ENCODE results near the gene CNGA3. TPM values are rescaled to one million over a fixed set of nuclear protein-coding genes. Genes with fewer than 3 reads are reported as not detected.
"Not testable (repeated sequence)": the region's sequence is repeated elsewhere in the genome, so short reads cannot be mapped to it uniquely, and the experiment has no call there.

Gene CNGA3
- total and polyA plus RNA-seq, 7 donors: 0.47 to 8.6 (median 4.3) TPM; not detected in 2

DNA sequence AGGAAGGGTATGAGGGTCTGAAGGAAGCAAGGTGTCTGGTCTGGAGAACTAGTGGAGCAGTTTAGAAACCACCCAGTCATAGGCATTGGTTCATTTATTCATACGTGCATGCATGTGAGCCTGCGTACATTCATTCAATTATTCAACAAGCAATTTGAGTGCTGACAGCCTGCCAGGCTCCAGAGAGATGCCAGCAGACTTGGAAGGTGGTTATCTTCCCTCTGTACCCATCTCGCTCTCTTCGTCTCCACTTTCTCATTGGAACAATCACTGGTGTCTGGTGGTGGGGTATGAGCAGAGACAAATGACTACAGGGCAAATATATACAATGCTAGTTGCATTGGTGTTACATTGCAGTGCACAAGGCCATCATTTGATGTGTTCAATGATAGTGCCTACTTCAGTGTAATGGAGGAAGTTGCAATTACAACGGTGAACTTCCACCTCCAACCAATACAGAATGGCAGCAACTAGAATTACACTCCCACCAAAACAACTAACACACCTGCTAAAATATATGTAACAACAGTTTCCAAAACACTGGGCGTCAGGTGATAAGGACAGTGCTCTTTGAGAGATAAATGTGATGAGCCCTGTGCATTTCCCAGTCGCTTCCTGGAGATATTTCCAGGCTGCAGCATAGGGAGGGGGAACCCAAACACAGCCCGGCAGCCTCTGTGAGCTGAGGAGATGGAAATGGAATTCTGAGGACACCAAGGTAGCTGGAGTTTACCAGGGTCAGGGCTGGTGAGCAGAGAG is 32.6 kb upstream of the CNGA3 start:
- no peaks in the 10 kb centered on the region for H3K36me3 ChIP-seq
- no peak overlapping the region for H3K27ac ChIP-seq
- no peaks in the 10 kb centered on the region for H3K4me1 ChIP-seq
- DNase-seq: no peak
- TF ChIP-seq, protein P1, sequence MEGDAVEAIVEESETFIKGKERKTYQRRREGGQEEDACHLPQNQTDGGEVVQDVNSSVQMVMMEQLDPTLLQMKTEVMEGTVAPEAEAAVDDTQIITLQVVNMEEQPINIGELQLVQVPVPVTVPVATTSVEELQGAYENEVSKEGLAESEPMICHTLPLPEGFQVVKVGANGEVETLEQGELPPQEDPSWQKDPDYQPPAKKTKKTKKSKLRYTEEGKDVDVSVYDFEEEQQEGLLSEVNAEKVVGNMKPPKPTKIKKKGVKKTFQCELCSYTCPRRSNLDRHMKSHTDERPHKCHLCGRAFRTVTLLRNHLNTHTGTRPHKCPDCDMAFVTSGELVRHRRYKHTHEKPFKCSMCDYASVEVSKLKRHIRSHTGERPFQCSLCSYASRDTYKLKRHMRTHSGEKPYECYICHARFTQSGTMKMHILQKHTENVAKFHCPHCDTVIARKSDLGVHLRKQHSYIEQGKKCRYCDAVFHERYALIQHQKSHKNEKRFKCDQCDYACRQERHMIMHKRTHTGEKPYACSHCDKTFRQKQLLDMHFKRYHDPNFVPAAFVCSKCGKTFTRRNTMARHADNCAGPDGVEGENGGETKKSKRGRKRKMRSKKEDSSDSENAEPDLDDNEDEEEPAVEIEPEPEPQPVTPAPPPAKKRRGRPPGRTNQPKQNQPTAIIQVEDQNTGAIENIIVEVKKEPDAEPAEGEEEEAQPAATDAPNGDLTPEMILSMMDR (IDR thresholded peaks at IDR 0.05): no peak
- no peak for TF ChIP-seq POLR2A (IDR thresholded peaks at IDR 0.05)
- TF ChIP-seq POLR2AphosphoS5 (IDR thresholded peaks at IDR 0.05): no peak
- no peak for TF ChIP-seq EP300 (IDR thresholded peaks at IDR 0.05)
- no peaks in the 10 kb centered on the region for H3K27me3 ChIP-seq
- intact Hi-C loops (cut with DNase I): no loop called here
- no peaks in the 10 kb centered on the region for H3K9me3 ChIP-seq
- no peak overlapping the region for H3K4me3 ChIP-seq
- whole genome bisulfite sequencing, 2 donors: 84 to 85% methylated on average over 8 of the region's 8 CpGs

DNA sequence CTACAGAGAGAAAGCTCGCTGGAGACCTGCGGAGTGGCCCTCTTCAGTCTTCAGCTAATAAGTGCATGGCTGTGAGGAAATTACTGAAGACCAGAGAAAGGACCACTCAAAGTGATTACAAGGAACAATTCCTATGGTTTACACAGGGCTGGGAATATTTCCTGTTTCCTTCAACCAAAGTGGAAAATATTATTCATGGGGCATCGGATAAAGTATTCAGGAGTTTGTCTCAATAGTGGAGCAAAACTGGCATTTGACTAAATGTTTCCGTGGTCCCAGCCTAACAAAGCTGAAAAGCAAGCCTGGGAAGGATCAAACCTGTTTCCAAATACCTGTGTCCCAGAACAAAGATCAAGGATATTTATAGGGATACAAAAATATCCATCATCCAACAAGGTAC is 32.0 kb upstream of the CNGA3 start:
- no peak overlapping the region for H3K4me3 ChIP-seq
- no peaks in the 10 kb centered on the region for H3K36me3 ChIP-seq
- H3K27me3 ChIP-seq: no peaks in the 10 kb centered on the region
- 84 to 92% methylated on average over 4 of the region's 4 CpGs for WGBS, 2 donors
- H3K27ac ChIP-seq: no peak overlapping the region
- intact Hi-C loops (cut with DNase I): no loop called here
- TF ChIP-seq, protein P1 (IDR thresholded peaks at IDR 0.05): no peak
- no peak for TF ChIP-seq POLR2A (IDR thresholded peaks at IDR 0.05)
- no peak for TF ChIP-seq EP300 (IDR thresholded peaks at IDR 0.05)
- TF ChIP-seq POLR2AphosphoS5 (IDR thresholded peaks at IDR 0.05): no peak
- no peaks in the 10 kb centered on the region for H3K9me3 ChIP-seq
- no peaks in the 10 kb centered on the region for H3K4me1 ChIP-seq
- no peak for DNase-seq

DNA sequence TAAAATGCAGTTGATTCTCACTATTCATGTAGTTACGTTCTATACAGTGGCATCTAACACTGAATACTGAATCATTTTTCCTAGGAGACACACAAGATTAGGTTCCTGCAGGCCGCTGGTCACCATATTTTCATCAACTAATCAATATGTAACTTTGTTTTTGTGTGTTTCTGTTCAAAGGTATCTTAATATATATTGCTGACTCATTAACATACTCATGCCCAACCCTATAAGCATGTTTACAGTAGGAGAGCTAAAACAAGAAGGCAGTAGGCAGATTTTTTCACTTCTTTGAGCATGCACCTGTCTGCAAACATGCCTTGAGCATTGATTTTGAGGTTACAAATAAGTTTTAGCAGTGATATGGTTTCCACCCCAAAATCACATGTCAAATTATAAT is 30.3 kb upstream of the CNGA3 start:
- Histone ChIP-seq H3K27me3 (no peaks in the 10 kb centered on the region), H3K9me3 (peaks cover 0 to 9% (median 1%) of the 10 kb centered on the region in 4 donors), H3K36me3 (no peaks in the 10 kb centered on the region), H3K4me1 (no peaks in the 10 kb centered on the region), H3K27ac (no peak overlapping the region), H3K4me3 (no peak overlapping the region)
- DNase-seq: no peak
- 91 to 94% methylated on average over 2 of the region's 2 CpGs for WGBS, 2 donors
- TF ChIP-seq EP300 (IDR thresholded peaks at IDR 0.05) (no peak), POLR2A (IDR thresholded peaks at IDR 0.05) (no peak), POLR2AphosphoS5 (IDR thresholded peaks at IDR 0.05) (no peak)
- TF ChIP-seq, protein P1 (IDR thresholded peaks at IDR 0.05): no peak
- intact Hi-C loops (cut with DNase I): no loop called here

DNA sequence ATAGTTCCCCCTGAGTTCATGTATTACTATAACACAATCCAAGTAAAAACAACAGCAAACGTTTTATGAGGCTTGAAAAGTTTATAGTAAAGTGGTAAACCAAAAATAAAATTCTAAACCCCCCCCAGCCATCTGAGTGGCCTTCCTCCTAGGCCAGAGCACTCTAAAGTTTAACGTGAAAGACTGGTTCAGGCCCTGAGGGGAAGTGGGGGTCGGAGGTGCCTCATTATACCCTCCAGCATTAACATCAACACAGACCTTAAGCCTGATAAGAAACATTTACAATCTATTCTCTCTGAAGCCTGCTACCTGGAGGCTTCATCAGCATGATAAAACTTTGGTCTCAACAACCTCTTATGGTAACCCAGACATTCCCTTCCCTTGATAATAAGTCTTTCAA is 29.0 kb upstream of the CNGA3 start:
- Histone ChIP-seq H3K27ac (no peak overlapping the region), H3K4me1 (no peaks in the 10 kb centered on the region), H3K27me3 (no peaks in the 10 kb centered on the region), H3K9me3 (peaks cover 0 to 14% (median 6%) of the 10 kb centered on the region in 4 donors), H3K4me3 (no peak overlapping the region), H3K36me3 (no peaks in the 10 kb centered on the region)
- TF ChIP-seq, protein P1 (IDR thresholded peaks at IDR 0.05): no peak
- TF ChIP-seq POLR2A (IDR thresholded peaks at IDR 0.05): no peak
- TF ChIP-seq POLR2AphosphoS5 (IDR thresholded peaks at IDR 0.05): no peak
- TF ChIP-seq EP300 (IDR thresholded peaks at IDR 0.05): no peak
- DNase-seq: no peak
- 42 to 54% methylated on average over 3 of the region's 3 CpGs for WGBS, 2 donors
- intact Hi-C loops (cut with DNase I): no loop called here

DNA sequence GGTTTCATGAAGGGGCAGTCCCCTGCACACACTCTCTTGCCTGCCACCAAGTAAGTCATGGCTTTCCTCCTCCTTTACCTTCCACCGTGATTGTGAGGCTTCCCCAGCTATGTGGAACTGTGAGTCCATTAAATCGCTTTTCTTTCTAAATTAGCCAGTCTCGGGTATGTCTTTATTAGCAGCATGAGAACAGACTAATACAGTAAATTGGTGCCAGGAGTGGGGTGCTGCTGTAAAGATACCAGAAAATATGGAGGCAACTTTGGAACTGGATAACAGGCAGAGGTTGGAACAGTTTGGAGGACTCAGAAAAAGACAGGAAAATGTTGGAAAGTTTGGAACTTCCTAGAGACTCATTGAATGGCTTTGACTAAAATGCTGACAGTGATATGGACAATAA is 26.1 kb upstream of the CNGA3 start:
- H3K4me3 ChIP-seq; DNase-seq; H3K4me1 ChIP-seq; H3K27me3 ChIP-seq; intact Hi-C loops (cut with DNase I); H3K27ac ChIP-seq; H3K36me3 ChIP-seq: not testable (repeated sequence)
- H3K9me3 ChIP-seq: peaks cover 0 to 16% (median 8%) of the 10 kb centered on the region in 4 donors
- whole genome bisulfite sequencing, 2 donors: 94 to 96% methylated on average over 3 of the region's 3 CpGs

Data from sigmoid colon (tissue), 7 donors.